ENCODE measurements around the gene LTB4R. TPM values are rescaled to one million over a fixed set of nuclear protein-coding genes. Genes with fewer than 3 reads are reported as not detected.

LTB4R gene
- polyA plus RNA-seq, 1 donor from 2014 or later: 4.3 TPM

- no peak overlapping the region for H3K27ac ChIP-seq (ENCODE audit: low read length)
- TF ChIP-seq REST (IDR thresholded peaks at IDR 0.05; ENCODE audit: borderline replicate concordance) (no peak), RAD21 (conservative IDR thresholded peaks at IDR 0.05) (no peak), TAF1 (IDR thresholded peaks at IDR 0.05; ENCODE audit: low read depth) (no peak), MXI1 (conservative IDR thresholded peaks at IDR 0.05; ENCODE audit: poor library complexity, severe bottlenecking) (no peak), POLR2AphosphoS5 (IDR thresholded peaks at IDR 0.05) (no peak), SMC3 (conservative IDR thresholded peaks at IDR 0.05; ENCODE audit: poor library complexity) (no peak), CTCF (IDR thresholded peaks at IDR 0.05; ENCODE audit: poor library complexity, severe bottlenecking) (no peak)
These were observed 20.6 kb upstream of the LTB4R start for GRCh38 chr14:24290746-24291145.

GRCh38 chr14:24291446-24292117, 19.7 kb upstream of the LTB4R start:
- no peaks in the 10 kb centered on the region for H3K79me2 ChIP-seq (replicated peaks; ENCODE audit: insufficient read depth, low read length)
- H3K4me2 ChIP-seq (ENCODE audit: low read length): no peak overlapping the region
- no peak overlapping the region for H3K9ac ChIP-seq (ENCODE audit: low read length)
- no peak overlapping the region for H3K27ac ChIP-seq (ENCODE audit: low read length)
- no peaks in the 10 kb centered on the region for H3K9me3 ChIP-seq (ENCODE audit: low read length)
- no peak overlapping the region for H3K4me3 ChIP-seq (ENCODE audit: low read length)
- no peaks in the 10 kb centered on the region for H3K36me3 ChIP-seq (ENCODE audit: insufficient read depth, low read length)
- no peak overlapping the region for H2AFZ ChIP-seq (ENCODE audit: low read depth, low read length)
- H4K20me1 ChIP-seq (ENCODE audit: insufficient read depth): no peaks in the 10 kb centered on the region
- H3F3A ChIP-seq (ENCODE audit: insufficient read depth, low read length, poor library complexity, severe bottlenecking): no peaks in the 10 kb centered on the region
- TF ChIP-seq REST (IDR thresholded peaks at IDR 0.05; ENCODE audit: borderline replicate concordance): no peak
- no peak for TF ChIP-seq EZH2 (IDR thresholded peaks at IDR 0.05; ENCODE audit: borderline replicate concordance, insufficient read depth, low read length, poor library complexity, severe bottlenecking)
- no peak for TF ChIP-seq TAF1 (IDR thresholded peaks at IDR 0.05; ENCODE audit: low read depth)
- no peak for TF ChIP-seq MXI1 (conservative IDR thresholded peaks at IDR 0.05; ENCODE audit: poor library complexity, severe bottlenecking)
- TF ChIP-seq EP300 (conservative IDR thresholded peaks at IDR 0.05; ENCODE audit: poor library complexity, severe bottlenecking): no peak
- no peak for TF ChIP-seq SMC3 (conservative IDR thresholded peaks at IDR 0.05; ENCODE audit: poor library complexity)
- TF ChIP-seq RAD21 (conservative IDR thresholded peaks at IDR 0.05): no peak
- no peak for TF ChIP-seq POLR2AphosphoS5 (IDR thresholded peaks at IDR 0.05)
- TF ChIP-seq CTCF (IDR thresholded peaks at IDR 0.05; ENCODE audit: poor library complexity, severe bottlenecking): no peak
- no peaks in the 10 kb centered on the region for H3K9me2 ChIP-seq (ENCODE audit: insufficient read depth, low read length)
- H3K27me3 ChIP-seq (ENCODE audit: insufficient read depth, low read depth, low read length): no peaks in the 10 kb centered on the region

More at GRCh38 chr14:24290746-24291145, 20.6 kb upstream of the LTB4R start:
- Histone ChIP-seq H3F3A (ENCODE audit: insufficient read depth, low read length, poor library complexity, severe bottlenecking) (no peaks in the 10 kb centered on the region), H3K9me2 (ENCODE audit: insufficient read depth, low read length) (no peaks in the 10 kb centered on the region), H3K4me2 (ENCODE audit: low read length) (no peak overlapping the region), H3K27me3 (ENCODE audit: insufficient read depth, low read depth, low read length) (no peaks in the 10 kb centered on the region), H3K36me3 (ENCODE audit: insufficient read depth, low read length) (no peaks in the 10 kb centered on the region), H3K9ac (ENCODE audit: low read length) (no peak overlapping the region), H3K9me3 (ENCODE audit: low read length) (no peaks in the 10 kb centered on the region), H4K20me1 (ENCODE audit: insufficient read depth) (no peaks in the 10 kb centered on the region), H2AFZ (ENCODE audit: low read depth, low read length) (no peak overlapping the region), H3K4me3 (ENCODE audit: low read length) (no peak overlapping the region), H3K79me2 (replicated peaks; ENCODE audit: insufficient read depth, low read length) (no peaks in the 10 kb centered on the region)
